ENCODE measurements around the gene LRRC55. TPM values are rescaled to one million over a fixed set of nuclear protein-coding genes. Genes with fewer than 3 reads are reported as not detected.

The LRRC55 gene
- total RNA-seq, 1 experiment from 2014 or later, result not detected

DNA sequence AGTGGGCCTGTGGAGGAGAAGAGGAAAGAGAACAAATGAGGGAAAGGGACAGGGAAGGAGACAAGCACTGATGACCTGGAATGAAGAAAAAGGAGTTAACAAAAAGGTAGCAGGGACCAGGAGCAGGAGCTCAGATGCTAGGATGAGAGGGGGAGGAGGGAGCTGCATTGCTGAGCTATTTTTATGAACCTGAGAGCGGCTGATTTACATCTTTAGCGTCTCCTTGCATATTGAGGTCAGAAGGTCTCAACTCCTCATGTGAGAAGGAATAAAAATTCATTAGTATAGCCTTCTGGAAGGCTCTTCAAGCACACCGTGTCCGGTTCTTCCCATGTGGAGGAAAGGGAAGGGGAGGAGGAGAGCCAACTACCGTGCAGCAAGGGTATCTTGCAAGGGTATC lies 33.1 kb upstream of the LRRC55 start (continued):
- no peak for TF ChIP-seq ELF1 (IDR thresholded peaks at IDR 0.05; ENCODE audit: borderline replicate concordance, low read depth)
- TF ChIP-seq CEBPB (IDR thresholded peaks at IDR 0.05; ENCODE audit: low read depth), result no peak

DNA sequence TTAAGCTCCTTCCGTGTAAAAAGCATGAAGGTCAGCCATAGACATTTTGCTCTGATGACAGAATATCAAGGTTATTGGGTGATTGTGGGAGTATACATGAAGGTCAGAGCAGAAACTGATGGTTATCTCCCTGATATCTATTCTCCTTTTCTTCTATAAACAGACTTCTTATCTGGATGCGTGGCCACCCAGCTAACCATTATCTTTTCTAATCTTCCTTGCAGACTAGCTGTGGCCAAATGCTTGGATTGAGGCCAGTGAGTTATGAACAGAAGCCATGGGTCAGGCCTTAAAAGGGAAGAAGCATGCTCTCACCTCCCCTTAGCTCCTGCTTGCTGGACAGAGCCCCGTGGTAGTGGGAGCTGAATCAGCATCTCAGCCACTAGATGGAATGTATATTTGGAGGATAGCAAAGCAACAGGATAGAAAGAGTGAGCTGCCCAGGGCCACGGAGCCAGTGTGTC lies 31.3 kb upstream of the LRRC55 start:
- no peaks in the 10 kb centered on the region for H3K36me3 ChIP-seq (ENCODE audit: control insufficient read depth in 1 of 2, insufficient read depth in 2 of 2, low read length in 2 of 2)
- ChIA-PET CTCF (interaction anchor here (3.9 kb wide), 1 partner anchor 99 kb away, joined by 15 read pairs; no protein-coding TSS in a partner anchor), POLR2A (no interaction called here), RAD21 (ENCODE audit: low non-redundant PET in 1 of 2, low total read pairs in 2 of 2, uncharacterized antibody in 2 of 2, unreplicated experiment in 2 of 2) (no interaction called here)
- no peak overlapping the region for H3K9ac ChIP-seq (ENCODE audit: low read length)
- DNase-seq (ENCODE audit: low read depth, low spot score) (no peak), ATAC-seq (no peak)
- no peaks in the 10 kb centered on the region for H3K9me3 ChIP-seq (ENCODE audit: control insufficient read depth in 1 of 2, insufficient read depth in 1 of 2, low read depth in 1 of 2, low read length in 2 of 2)
- H3K9me2 ChIP-seq (ENCODE audit: insufficient read depth), result no peaks in the 10 kb centered on the region
- no TSS peak for BruUV-seq (replicated peaks)
- no peak overlapping the region for H3K4me3 ChIP-seq (replicated peaks in 1 of 2; ENCODE audit: low read depth in 1 of 2, low read length in 2 of 2)
- H3K27me3 ChIP-seq (ENCODE audit: insufficient read depth, low read length), result peaks cover 49% of the 10 kb centered on the region
- no peaks in the 10 kb centered on the region for H3K79me2 ChIP-seq (ENCODE audit: insufficient read depth, low read length)
- H4K20me1 ChIP-seq (ENCODE audit: insufficient read depth), result no peaks in the 10 kb centered on the region
- no peaks in the 10 kb centered on the region for H3K4me1 ChIP-seq (ENCODE audit: control insufficient read depth in 1 of 2, insufficient read depth in 2 of 2, low read length in 2 of 2)
- no peak overlapping the region for H2AFZ ChIP-seq (ENCODE audit: low read depth, low read length, poor library complexity, severe bottlenecking)
- TF ChIP-seq, protein P1, sequence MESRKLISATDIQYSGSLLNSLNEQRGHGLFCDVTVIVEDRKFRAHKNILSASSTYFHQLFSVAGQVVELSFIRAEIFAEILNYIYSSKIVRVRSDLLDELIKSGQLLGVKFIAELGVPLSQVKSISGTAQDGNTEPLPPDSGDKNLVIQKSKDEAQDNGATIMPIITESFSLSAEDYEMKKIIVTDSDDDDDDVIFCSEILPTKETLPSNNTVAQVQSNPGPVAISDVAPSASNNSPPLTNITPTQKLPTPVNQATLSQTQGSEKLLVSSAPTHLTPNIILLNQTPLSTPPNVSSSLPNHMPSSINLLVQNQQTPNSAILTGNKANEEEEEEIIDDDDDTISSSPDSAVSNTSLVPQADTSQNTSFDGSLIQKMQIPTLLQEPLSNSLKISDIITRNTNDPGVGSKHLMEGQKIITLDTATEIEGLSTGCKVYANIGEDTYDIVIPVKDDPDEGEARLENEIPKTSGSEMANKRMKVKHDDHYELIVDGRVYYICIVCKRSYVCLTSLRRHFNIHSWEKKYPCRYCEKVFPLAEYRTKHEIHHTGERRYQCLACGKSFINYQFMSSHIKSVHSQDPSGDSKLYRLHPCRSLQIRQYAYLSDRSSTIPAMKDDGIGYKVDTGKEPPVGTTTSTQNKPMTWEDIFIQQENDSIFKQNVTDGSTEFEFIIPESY (IDR thresholded peaks at IDR 0.05; ENCODE audit: extremely low read depth, insufficient replicate concordance, low read length), result no peak
- TF ChIP-seq CEBPB (IDR thresholded peaks at IDR 0.05; ENCODE audit: low read depth) (no peak), FOSL1 (IDR thresholded peaks at IDR 0.05; ENCODE audit: low read depth) (no peak), ELF1 (IDR thresholded peaks at IDR 0.05; ENCODE audit: borderline replicate concordance, low read depth) (no peak), JUND (IDR thresholded peaks at IDR 0.05) (no peak), SP1 (IDR thresholded peaks at IDR 0.05; ENCODE audit: low read depth) (no peak), ZFX (IDR thresholded peaks at IDR 0.05) (no peak), SIN3A (IDR thresholded peaks at IDR 0.05; ENCODE audit: low read depth) (no peak), YY1 (IDR thresholded peaks at IDR 0.05; ENCODE audit: extremely low read depth, insufficient replicate concordance, low read depth, low read length) (no peak), EZH2phosphoT487 (IDR thresholded peaks at IDR 0.05; ENCODE audit: borderline replicate concordance) (no peak), SRF (IDR thresholded peaks at IDR 0.05; ENCODE audit: low read depth) (no peak), ZNF274 (IDR thresholded peaks at IDR 0.05; ENCODE audit: low read depth, low read length) (no peak), TCF7L2 (IDR thresholded peaks at IDR 0.05; ENCODE audit: borderline replicate concordance, extremely low read depth, insufficient read depth, insufficient read length) (no peak), CBX3 (IDR thresholded peaks at IDR 0.05; ENCODE audit: low read depth) (no peak), EGR1 (IDR thresholded peaks at IDR 0.05; ENCODE audit: low read depth) (no peak), POLR2A (IDR thresholded peaks at IDR 0.05; ENCODE audit: borderline replicate concordance, extremely low read depth, insufficient read depth, insufficient read length) (no peak), POLR2AphosphoS5 (IDR thresholded peaks at IDR 0.05; ENCODE audit: low read depth, low read length) (no peak)
- TF ChIP-seq, protein P2, sequence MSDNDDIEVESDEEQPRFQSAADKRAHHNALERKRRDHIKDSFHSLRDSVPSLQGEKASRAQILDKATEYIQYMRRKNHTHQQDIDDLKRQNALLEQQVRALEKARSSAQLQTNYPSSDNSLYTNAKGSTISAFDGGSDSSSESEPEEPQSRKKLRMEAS (IDR thresholded peaks at IDR 0.05), result no peak
- TF ChIP-seq, protein P3, sequence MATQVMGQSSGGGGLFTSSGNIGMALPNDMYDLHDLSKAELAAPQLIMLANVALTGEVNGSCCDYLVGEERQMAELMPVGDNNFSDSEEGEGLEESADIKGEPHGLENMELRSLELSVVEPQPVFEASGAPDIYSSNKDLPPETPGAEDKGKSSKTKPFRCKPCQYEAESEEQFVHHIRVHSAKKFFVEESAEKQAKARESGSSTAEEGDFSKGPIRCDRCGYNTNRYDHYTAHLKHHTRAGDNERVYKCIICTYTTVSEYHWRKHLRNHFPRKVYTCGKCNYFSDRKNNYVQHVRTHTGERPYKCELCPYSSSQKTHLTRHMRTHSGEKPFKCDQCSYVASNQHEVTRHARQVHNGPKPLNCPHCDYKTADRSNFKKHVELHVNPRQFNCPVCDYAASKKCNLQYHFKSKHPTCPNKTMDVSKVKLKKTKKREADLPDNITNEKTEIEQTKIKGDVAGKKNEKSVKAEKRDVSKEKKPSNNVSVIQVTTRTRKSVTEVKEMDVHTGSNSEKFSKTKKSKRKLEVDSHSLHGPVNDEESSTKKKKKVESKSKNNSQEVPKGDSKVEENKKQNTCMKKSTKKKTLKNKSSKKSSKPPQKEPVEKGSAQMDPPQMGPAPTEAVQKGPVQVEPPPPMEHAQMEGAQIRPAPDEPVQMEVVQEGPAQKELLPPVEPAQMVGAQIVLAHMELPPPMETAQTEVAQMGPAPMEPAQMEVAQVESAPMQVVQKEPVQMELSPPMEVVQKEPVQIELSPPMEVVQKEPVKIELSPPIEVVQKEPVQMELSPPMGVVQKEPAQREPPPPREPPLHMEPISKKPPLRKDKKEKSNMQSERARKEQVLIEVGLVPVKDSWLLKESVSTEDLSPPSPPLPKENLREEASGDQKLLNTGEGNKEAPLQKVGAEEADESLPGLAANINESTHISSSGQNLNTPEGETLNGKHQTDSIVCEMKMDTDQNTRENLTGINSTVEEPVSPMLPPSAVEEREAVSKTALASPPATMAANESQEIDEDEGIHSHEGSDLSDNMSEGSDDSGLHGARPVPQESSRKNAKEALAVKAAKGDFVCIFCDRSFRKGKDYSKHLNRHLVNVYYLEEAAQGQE (IDR thresholded peaks at IDR 0.05; ENCODE audit: low read depth), result no peak
- TF ChIP-seq, protein P4, sequence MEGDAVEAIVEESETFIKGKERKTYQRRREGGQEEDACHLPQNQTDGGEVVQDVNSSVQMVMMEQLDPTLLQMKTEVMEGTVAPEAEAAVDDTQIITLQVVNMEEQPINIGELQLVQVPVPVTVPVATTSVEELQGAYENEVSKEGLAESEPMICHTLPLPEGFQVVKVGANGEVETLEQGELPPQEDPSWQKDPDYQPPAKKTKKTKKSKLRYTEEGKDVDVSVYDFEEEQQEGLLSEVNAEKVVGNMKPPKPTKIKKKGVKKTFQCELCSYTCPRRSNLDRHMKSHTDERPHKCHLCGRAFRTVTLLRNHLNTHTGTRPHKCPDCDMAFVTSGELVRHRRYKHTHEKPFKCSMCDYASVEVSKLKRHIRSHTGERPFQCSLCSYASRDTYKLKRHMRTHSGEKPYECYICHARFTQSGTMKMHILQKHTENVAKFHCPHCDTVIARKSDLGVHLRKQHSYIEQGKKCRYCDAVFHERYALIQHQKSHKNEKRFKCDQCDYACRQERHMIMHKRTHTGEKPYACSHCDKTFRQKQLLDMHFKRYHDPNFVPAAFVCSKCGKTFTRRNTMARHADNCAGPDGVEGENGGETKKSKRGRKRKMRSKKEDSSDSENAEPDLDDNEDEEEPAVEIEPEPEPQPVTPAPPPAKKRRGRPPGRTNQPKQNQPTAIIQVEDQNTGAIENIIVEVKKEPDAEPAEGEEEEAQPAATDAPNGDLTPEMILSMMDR (IDR thresholded peaks at IDR 0.05 in 2 of 3, conservative IDR thresholded peaks at IDR 0.05 in 1 of 3; ENCODE audit: borderline replicate concordance in 1 of 3, insufficient read depth in 1 of 3, low read depth in 2 of 3, low read length in 2 of 3), result no peak
- H3K27ac ChIP-seq (ENCODE audit: low read depth, low read length), result no peak overlapping the region
- intact Hi-C loops (cut with micrococcal nuclease), result no loop called here
- H3K4me2 ChIP-seq (ENCODE audit: low read length), result no peak overlapping the region
